GM12878 (cell line): ENCODE measurements around the gene CHRNE. TPM values are rescaled to one million over a fixed set of nuclear protein-coding genes. Genes with fewer than 3 reads are reported as not detected.

Experiments used
- ASH2L ChIP-seq: fragments of 300-600, 200-600 bp; sonication (generic); IDR thresholded peaks from 2 replicates; pipeline ENCODE4 v1.6.1; 2017; ENCODE audit warnings: low read depth, mild to moderate bottlenecking, borderline replicate concordance
- BACH1 ChIP-seq: fragments of 450-650 bp; IDR thresholded peaks from 2 replicates; pipeline ENCODE4 v1.6.1; 2017; ENCODE audit warnings: mild to moderate bottlenecking, borderline replicate concordance
- CEBPB ChIP-seq, 2 experiments: fragments of 150-350 bp in 1 of 2; IDR thresholded peaks; 2 replicates each; pipeline ENCODE4 v1.6.1; 2012 to 2014; ENCODE audit warnings: low read depth in 2 of 2, low read length in 2 of 2, borderline replicate concordance in 1 of 2, inconsistent platforms in 1 of 2
- FOXM1 ChIP-seq: IDR thresholded peaks from 2 replicates; pipeline ENCODE4 v1.6.1; 2012; ENCODE audit warnings: low read depth, mild to moderate bottlenecking, inconsistent platforms, low read length, moderate library complexity
- HCFC1 ChIP-seq: fragments of 150-350 bp; IDR thresholded peaks from 2 replicates; pipeline ENCODE4 v1.6.1; 2014; ENCODE audit warnings: low read length
- HDAC6 ChIP-seq: fragments of 200-600 bp; sonication (generic); IDR thresholded peaks from one replicate; pipeline ENCODE4 v1.8.0; 2017; ENCODE audit warnings: antibody characterized with exemption; ENCODE audit not compliant: unreplicated experiment
- IKZF1 ChIP-seq: fragments of 450-650 bp; conservative IDR thresholded peaks from 2 replicates; pipeline ENCODE4 v1.6.1; 2017; ENCODE audit warnings: antibody characterized with exemption, mild to moderate bottlenecking
- IKZF2 ChIP-seq, 2 experiments: fragments of 450-650 bp; IDR thresholded peaks; 2 replicates each; pipeline ENCODE4 v1.6.1; 2017; ENCODE audit warnings: mild to moderate bottlenecking in 2 of 2, moderate library complexity in 2 of 2
- JUND ChIP-seq: IDR thresholded peaks from 2 replicates; pipeline ENCODE4 v1.6.1; 2012; ENCODE audit warnings: low read depth, mild to moderate bottlenecking, low read length, improper control_type of control experiment, moderate library complexity
- KDM1A ChIP-seq: fragments of 200-600 bp; sonication (generic); IDR thresholded peaks from 2 replicates; pipeline ENCODE4 v1.6.1; 2016; ENCODE audit warnings: borderline replicate concordance
- NBN ChIP-seq: fragments of 450-650 bp; IDR thresholded peaks from 2 replicates; pipeline ENCODE4 v1.6.1; 2016
- NR2F1 ChIP-seq: fragments of 450-650 bp; conservative IDR thresholded peaks from 2 replicates; pipeline ENCODE4 v1.6.1; 2017; ENCODE audit warnings: mild to moderate bottlenecking
- RFX5 ChIP-seq: IDR thresholded peaks from 2 replicates; pipeline ENCODE4 v1.6.1; 2011; ENCODE audit warnings: low read depth, low read length, improper control_type of control experiment
- SREBF1 ChIP-seq: IDR thresholded peaks from 2 replicates; pipeline ENCODE4 v1.6.1; 2012; ENCODE audit warnings: mild to moderate bottlenecking, low read length
- STAT1 ChIP-seq: fragments of 450-650 bp; conservative IDR thresholded peaks from 2 replicates; pipeline ENCODE4 v1.6.1; 2014; ENCODE audit warnings: antibody characterized with exemption, mild to moderate bottlenecking
- STAT3 ChIP-seq: IDR thresholded peaks from 2 replicates; pipeline ENCODE4 v1.6.1; 2011; ENCODE audit warnings: low read depth, low read length, improper control_type of control experiment
- SUZ12 ChIP-seq: fragments of 200-600 bp; sonication (generic); IDR thresholded peaks from one replicate; pipeline ENCODE4 v1.6.1; 2018; ENCODE audit warnings: antibody characterized with exemption, mild to moderate bottlenecking; ENCODE audit not compliant: unreplicated experiment
- TBL1XR1 ChIP-seq: IDR thresholded peaks from 2 replicates; pipeline ENCODE4 v1.6.1; 2012; ENCODE audit warnings: low read depth, low read length, improper control_type of control experiment
- TCF12 ChIP-seq: IDR thresholded peaks from 2 replicates; pipeline ENCODE4 v1.6.1; 2011; ENCODE audit warnings: low read depth, mild to moderate bottlenecking, low read length
- ZZZ3 ChIP-seq: IDR thresholded peaks from 2 replicates; pipeline ENCODE4 v1.6.1; 2011; ENCODE audit warnings: low read depth; ENCODE audit not compliant: control insufficient read depth, insufficient read length
- polyA plus RNA-seq, 11 experiments: library from polyadenylated mRNA; depleted of rRNA in 4 of 11; unstranded in 6 of 11; stranded (reverse) in 5 of 11; fragments of >200 nt; fragmentation: Nextera tagmentation in 4 of 11; fragmentation: Illumina TruSeq in 1 of 11; extraction: Ambion mirVana in 4 of 11; extraction: Trizol in 1 of 11; gene quantifications; 1 replicate in 1 of 11; 2 replicates in 10 of 11; pipeline versions ENCODE4 v1.2.1 to v1.2.3, GENCODE V29; 2011 to 2016; ENCODE audit warnings: inconsistent platforms in 2 of 11, missing spikeins in 2 of 11, low read depth in 1 of 11
- total RNA-seq, 4 experiments: library from RNA; depleted of rRNA in 3 of 4; stranded (reverse); fragments of >200 nt in 3 of 4; fragmentation: Illumina TruSeq in 1 of 4; extraction: Trizol in 1 of 4; gene quantifications; 2 replicates each; pipeline versions ENCODE4 v1.2.1 to v1.2.3, GENCODE V29; 2013 to 2021
- TF ChIP-seq, protein P1 (sequence below): fragments of 450-650 bp; formaldehyde crosslinking; IDR thresholded peaks from 2 replicates; pipeline ENCODE4 v1.5.0; 2022; ENCODE audit warnings: mild to moderate bottlenecking, missing genetic modification characterization
- TF ChIP-seq, protein P2 (sequence below): fragments of 150-350 bp; IDR thresholded peaks from 2 replicates; pipeline ENCODE4 v1.6.1; 2014; ENCODE audit warnings: mild to moderate bottlenecking, low read depth, low read length
- TF ChIP-seq, protein P3 (sequence below): IDR thresholded peaks from 2 replicates; pipeline ENCODE4 v1.6.1; 2012; ENCODE audit warnings: low read length, inconsistent platforms
- TF ChIP-seq, protein P4 (sequence below): fragments of 450-650 bp; IDR thresholded peaks from 2 replicates; pipeline ENCODE4 v1.6.1; 2016; ENCODE audit warnings: mild to moderate bottlenecking

Gene CHRNE
- total and polyA plus RNA-seq, 10 of the 15 experiments (the other 5 are each of a cell fraction or from before 2014, with no cell fraction given) = 0.05 to 0.11 (median 0.08) TPM; not detected in 6

DNA sequence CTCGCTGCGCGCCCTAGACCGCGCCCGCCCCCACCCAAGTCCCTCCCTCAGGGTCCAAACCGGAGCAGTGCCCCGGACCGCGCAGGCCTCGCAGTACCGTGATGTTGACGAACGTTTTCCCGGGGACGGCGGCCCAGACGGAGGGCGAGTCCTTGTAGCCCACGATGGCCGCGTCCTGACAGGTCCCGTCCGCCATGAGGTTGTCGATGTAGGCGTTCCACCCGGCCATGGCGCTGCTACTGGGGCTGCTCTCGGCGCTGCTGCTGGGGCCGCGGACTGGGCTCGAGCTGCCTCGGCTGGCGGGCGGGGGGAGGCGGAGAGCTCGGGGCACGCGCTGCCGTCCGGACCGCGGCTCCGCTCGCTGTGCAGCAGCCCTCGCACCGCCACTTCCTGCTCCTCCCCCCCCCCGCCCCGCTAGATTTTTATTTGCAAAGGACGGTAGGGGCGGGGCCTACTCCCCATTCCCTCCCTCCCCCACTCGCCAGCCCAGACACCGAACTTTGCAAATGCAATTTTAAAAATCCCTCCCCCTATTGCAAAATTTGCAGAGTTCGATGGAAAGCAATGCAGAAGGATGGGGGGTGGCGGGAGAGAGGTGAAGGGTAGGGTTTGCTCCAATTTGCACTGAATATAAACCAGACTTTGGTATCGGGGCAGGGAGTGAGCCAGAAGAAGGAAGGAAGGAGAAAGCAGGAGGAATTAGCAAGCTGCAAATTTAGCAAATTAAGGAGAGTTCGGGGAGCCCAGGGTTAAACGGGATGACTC lies 45.5 kb upstream of the CHRNE start, which contains the start of gene PFN1 (continued):
- TF ChIP-seq HDAC6 (peak; percentile 47), SUZ12 (no peak), IKZF1 (peak; percentile 65; the same call in 1 of the 2 replicates), HCFC1 (no peak), BACH1 (peak; percentile 75), FOXM1 (no peak), IKZF2 (IDR thresholded peaks at IDR 0.05) (peak; percentile 56 to 70), STAT1 (no peak), RFX5 (0 out of 2 replicates have a peak, but pooled peaks have one; percentile 27), KDM1A (no peak), TBL1XR1 (0 out of 2 replicates have a peak, but pooled peaks have one; percentile 35), ZZZ3 (no peak), TCF12 (0 out of 2 replicates have a peak, but pooled peaks have one; percentile 14), ASH2L (no peak), JUND (no peak), NR2F1 (no peak; the same call in 1 of the 2 replicates), CEBPB (IDR thresholded peaks at IDR 0.05; ENCODE audit: borderline replicate concordance in 1 of 2, low read depth in 2 of 2, low read length in 2 of 2) (0 out of 4 replicates have a peak, but pooled peaks of 1 of the 2 experiments have one; percentile 24), STAT3 (peak; percentile 48; the same call in 1 of the 2 replicates), SREBF1 (0 out of 2 replicates have a peak, but pooled peaks have one; percentile 13), NBN (peak; percentile 93)
- TF ChIP-seq, protein P1, sequence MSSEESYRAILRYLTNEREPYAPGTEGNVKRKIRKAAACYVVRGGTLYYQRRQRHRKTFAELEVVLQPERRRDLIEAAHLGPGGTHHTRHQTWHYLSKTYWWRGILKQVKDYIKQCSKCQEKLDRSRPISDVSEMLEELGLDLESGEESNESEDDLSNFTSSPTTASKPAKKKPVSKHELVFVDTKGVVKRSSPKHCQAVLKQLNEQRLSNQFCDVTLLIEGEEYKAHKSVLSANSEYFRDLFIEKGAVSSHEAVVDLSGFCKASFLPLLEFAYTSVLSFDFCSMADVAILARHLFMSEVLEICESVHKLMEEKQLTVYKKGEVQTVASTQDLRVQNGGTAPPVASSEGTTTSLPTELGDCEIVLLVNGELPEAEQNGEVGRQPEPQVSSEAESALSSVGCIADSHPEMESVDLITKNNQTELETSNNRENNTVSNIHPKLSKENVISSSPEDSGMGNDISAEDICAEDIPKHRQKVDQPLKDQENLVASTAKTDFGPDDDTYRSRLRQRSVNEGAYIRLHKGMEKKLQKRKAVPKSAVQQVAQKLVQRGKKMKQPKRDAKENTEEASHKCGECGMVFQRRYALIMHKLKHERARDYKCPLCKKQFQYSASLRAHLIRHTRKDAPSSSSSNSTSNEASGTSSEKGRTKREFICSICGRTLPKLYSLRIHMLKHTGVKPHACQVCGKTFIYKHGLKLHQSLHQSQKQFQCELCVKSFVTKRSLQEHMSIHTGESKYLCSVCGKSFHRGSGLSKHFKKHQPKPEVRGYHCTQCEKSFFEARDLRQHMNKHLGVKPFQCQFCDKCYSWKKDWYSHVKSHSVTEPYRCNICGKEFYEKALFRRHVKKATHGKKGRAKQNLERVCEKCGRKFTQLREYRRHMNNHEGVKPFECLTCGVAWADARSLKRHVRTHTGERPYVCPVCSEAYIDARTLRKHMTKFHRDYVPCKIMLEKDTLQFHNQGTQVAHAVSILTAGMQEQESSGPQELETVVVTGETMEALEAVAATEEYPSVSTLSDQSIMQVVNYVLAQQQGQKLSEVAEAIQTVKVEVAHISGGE (CRISPR knock-in tag) = peak; percentile 64
- TF ChIP-seq, protein P2, sequence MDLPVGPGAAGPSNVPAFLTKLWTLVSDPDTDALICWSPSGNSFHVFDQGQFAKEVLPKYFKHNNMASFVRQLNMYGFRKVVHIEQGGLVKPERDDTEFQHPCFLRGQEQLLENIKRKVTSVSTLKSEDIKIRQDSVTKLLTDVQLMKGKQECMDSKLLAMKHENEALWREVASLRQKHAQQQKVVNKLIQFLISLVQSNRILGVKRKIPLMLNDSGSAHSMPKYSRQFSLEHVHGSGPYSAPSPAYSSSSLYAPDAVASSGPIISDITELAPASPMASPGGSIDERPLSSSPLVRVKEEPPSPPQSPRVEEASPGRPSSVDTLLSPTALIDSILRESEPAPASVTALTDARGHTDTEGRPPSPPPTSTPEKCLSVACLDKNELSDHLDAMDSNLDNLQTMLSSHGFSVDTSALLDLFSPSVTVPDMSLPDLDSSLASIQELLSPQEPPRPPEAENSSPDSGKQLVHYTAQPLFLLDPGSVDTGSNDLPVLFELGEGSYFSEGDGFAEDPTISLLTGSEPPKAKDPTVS = no peak
- TF ChIP-seq, protein P3, sequence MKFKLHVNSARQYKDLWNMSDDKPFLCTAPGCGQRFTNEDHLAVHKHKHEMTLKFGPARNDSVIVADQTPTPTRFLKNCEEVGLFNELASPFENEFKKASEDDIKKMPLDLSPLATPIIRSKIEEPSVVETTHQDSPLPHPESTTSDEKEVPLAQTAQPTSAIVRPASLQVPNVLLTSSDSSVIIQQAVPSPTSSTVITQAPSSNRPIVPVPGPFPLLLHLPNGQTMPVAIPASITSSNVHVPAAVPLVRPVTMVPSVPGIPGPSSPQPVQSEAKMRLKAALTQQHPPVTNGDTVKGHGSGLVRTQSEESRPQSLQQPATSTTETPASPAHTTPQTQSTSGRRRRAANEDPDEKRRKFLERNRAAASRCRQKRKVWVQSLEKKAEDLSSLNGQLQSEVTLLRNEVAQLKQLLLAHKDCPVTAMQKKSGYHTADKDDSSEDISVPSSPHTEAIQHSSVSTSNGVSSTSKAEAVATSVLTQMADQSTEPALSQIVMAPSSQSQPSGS = no peak
- TF ChIP-seq, protein P4, sequence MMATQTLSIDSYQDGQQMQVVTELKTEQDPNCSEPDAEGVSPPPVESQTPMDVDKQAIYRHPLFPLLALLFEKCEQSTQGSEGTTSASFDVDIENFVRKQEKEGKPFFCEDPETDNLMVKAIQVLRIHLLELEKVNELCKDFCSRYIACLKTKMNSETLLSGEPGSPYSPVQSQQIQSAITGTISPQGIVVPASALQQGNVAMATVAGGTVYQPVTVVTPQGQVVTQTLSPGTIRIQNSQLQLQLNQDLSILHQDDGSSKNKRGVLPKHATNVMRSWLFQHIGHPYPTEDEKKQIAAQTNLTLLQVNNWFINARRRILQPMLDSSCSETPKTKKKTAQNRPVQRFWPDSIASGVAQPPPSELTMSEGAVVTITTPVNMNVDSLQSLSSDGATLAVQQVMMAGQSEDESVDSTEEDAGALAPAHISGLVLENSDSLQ = no peak
